Neutrophil (primary cell): ENCODE measurements around the gene CCDC102B.

Experiments
- H3K27ac ChIP-seq: fragments of 200-600 bp; sonication (generic); 2 replicates; pipeline ENCODE4 v1.5.1; 2016; ENCODE audit warnings: mild to moderate bottlenecking, moderate library complexity
- H3K27me3 ChIP-seq: fragments of 200-600 bp; sonication (generic); 2 replicates; pipeline ENCODE4 v1.6.0; 2016; ENCODE audit warnings: mild to moderate bottlenecking
- H3K36me3 ChIP-seq: fragments of 200-600 bp; sonication (generic); 2 replicates; pipeline ENCODE4 v1.5.1; 2017
- H3K4me1 ChIP-seq, 2 experiments: fragments of 200-600 bp in 1 of 2; sonication (generic) in 1 of 2; 1 replicate in 1 of 2; 2 replicates in 1 of 2; pipeline versions ENCODE4 v1.5.1 to v1.6.1; 2013 to 2016; ENCODE audit warnings: low read depth in 1 of 2, low read length in 1 of 2, mild to moderate bottlenecking in 1 of 2, moderate library complexity in 1 of 2; ENCODE audit not compliant: control insufficient read depth in 1 of 2, insufficient read depth in 1 of 2
- H3K4me3 ChIP-seq, 2 experiments: fragments of 200-600 bp in 1 of 2; sonication (generic) in 1 of 2; 1 replicate in 1 of 2; 2 replicates in 1 of 2; pipeline ENCODE4 v1.5.1; 2013 to 2016; ENCODE audit warnings: low read depth in 1 of 2, low read length in 1 of 2, mild to moderate bottlenecking in 1 of 2, moderate library complexity in 1 of 2
- H3K9me3 ChIP-seq: fragments of 200-600 bp; sonication (generic); 2 replicates; pipeline ENCODE4 v1.5.1; 2016
- TF ChIP-seq, protein P1 (sequence below): fragments of 200-600 bp; sonication (generic); IDR thresholded peaks from 2 replicates; pipeline ENCODE4 v1.5.1; 2016; ENCODE audit warnings: antibody characterized with exemption

The CCDC102B gene

GRCh38 chr18:69008538-69008937 lies 210.7 kb downstream of the CCDC102B start:
- Histone ChIP-seq H3K4me3 (no peak overlapping the region), H3K4me1 (no peaks in the 10 kb centered on the region), H3K36me3 (no peaks in the 10 kb centered on the region), H3K27me3 (no peaks in the 10 kb centered on the region), H3K27ac (no peak overlapping the region), H3K9me3 (no peaks in the 10 kb centered on the region)
- TF ChIP-seq, protein P1, sequence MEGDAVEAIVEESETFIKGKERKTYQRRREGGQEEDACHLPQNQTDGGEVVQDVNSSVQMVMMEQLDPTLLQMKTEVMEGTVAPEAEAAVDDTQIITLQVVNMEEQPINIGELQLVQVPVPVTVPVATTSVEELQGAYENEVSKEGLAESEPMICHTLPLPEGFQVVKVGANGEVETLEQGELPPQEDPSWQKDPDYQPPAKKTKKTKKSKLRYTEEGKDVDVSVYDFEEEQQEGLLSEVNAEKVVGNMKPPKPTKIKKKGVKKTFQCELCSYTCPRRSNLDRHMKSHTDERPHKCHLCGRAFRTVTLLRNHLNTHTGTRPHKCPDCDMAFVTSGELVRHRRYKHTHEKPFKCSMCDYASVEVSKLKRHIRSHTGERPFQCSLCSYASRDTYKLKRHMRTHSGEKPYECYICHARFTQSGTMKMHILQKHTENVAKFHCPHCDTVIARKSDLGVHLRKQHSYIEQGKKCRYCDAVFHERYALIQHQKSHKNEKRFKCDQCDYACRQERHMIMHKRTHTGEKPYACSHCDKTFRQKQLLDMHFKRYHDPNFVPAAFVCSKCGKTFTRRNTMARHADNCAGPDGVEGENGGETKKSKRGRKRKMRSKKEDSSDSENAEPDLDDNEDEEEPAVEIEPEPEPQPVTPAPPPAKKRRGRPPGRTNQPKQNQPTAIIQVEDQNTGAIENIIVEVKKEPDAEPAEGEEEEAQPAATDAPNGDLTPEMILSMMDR, result no peak

DNA sequence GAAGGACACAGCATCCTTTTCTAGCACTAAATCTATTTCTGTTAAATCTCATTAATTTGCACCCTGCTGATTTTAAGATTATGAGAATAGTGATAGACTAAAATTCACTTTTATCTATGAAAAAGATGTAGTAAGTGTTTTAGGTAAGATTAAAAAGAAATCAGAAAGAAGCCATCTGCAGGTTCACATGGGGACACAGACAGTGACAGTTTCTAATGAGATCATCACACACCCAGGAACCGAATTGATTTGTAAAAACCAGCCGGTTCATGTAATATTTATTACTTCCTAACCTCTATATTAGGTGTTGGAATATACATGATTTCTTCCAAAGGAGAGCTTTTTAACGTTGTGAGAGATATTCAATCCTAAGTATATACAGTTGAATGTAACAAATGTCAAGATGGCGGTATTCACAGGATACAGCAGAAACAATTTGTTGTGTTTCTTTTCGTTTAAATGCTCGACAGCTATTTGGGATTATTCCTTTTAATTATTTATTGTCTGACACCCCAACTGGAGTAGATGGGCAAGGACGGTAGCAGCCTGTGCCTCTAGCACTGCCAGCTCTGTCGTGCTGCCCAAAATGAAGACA lies 223.4 kb downstream of the CCDC102B start:
- Histone ChIP-seq H3K9me3 (no peaks in the 10 kb centered on the region), H3K4me3 (no peak overlapping the region), H3K4me1 (no peaks in the 10 kb centered on the region), H3K27ac (no peak overlapping the region), H3K27me3 (no peaks in the 10 kb centered on the region), H3K36me3 (no peaks in the 10 kb centered on the region)
- TF ChIP-seq, protein P1, result no peak

- TF ChIP-seq, protein P1, result no peak
- Histone ChIP-seq H3K4me3 (no peak overlapping the region), H3K36me3 (no peaks in the 10 kb centered on the region), H3K9me3 (no peaks in the 10 kb centered on the region), H3K27ac (no peak overlapping the region), H3K4me1 (no peaks in the 10 kb centered on the region), H3K27me3 (no peaks in the 10 kb centered on the region)
These were observed 224.5 kb downstream of the CCDC102B start for GRCh38 chr18:69022426-69022825.

GRCh38 chr18:69031571-69031970 lies 233.7 kb downstream of the CCDC102B start:
- TF ChIP-seq, protein P1, result no peak
- no peak overlapping the region for H3K4me3 ChIP-seq
- H3K36me3 ChIP-seq, result no peaks in the 10 kb centered on the region
- no peaks in the 10 kb centered on the region for H3K4me1 ChIP-seq
- H3K27me3 ChIP-seq, result no peaks in the 10 kb centered on the region
- no peaks in the 10 kb centered on the region for H3K9me3 ChIP-seq
- H3K27ac ChIP-seq, result no peak overlapping the region

GRCh38 chr18:69032009-69032408 lies 234.1 kb downstream of the CCDC102B start:
- Histone ChIP-seq H3K27me3 (no peaks in the 10 kb centered on the region), H3K4me1 (no peaks in the 10 kb centered on the region), H3K27ac (no peak overlapping the region), H3K4me3 (no peak overlapping the region), H3K9me3 (no peaks in the 10 kb centered on the region), H3K36me3 (no peaks in the 10 kb centered on the region)
- TF ChIP-seq, protein P1, result no peak

DNA sequence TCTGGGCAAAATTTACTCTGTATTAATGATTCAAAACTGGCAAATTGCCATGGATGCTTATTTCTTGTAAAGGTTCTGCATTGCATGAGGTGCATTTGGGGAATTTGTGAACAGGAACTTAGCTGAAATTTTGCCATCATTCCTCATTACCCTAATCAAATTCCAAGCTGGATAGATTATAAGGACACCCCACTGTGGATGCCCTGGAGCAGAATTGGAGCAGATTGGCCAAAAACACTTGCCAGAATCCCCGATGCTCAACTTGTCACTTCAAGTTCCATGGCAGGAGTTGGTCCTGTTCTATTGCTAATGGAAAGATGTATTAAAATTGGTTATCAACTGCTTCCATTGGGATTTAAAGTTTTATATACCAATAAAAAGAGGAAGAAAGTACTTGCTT lies 237.9 kb downstream of the CCDC102B start:
- TF ChIP-seq, protein P1, result no peak
- H3K36me3 ChIP-seq, result no peaks in the 10 kb centered on the region

More for the DNA sequence above, 237.9 kb downstream of the CCDC102B start:
- no peaks in the 10 kb centered on the region for H3K4me1 ChIP-seq
- H3K27me3 ChIP-seq, result no peaks in the 10 kb centered on the region
- H3K4me3 ChIP-seq, result no peak overlapping the region
- H3K9me3 ChIP-seq, result no peaks in the 10 kb centered on the region
- no peak overlapping the region for H3K27ac ChIP-seq
